GM23338 (cell line): ENCODE measurements around the gene SH3RF2. TPM values are rescaled to one million over a fixed set of nuclear protein-coding genes. Genes with fewer than 3 reads are reported as not detected.

Experiments used
- ATAC-seq: fragments of 200-7000 bp; cut with Tn5 transposase; 3 replicates; pipeline ENCODE4 v1.9.1; 2020
- DNase-seq: peaks from one replicate; pipeline ENCODE4 v3.0.0-alpha.2; 2015; ENCODE audit warnings: low spot score
- H2AFZ ChIP-seq: fragments of 200-600 bp; sonication (generic); 2 replicates; pipeline ENCODE4 v1.8.0; 2016; ENCODE audit warnings: antibody characterized with exemption, mild to moderate bottlenecking, moderate library complexity
- H3F3A ChIP-seq: fragments of 200-600 bp; sonication (generic); replicated peaks from 2 replicates; pipeline ENCODE4 v1.8.0; 2017; ENCODE audit warnings: antibody characterized with exemption, mixed run types, low read depth
- H3K27ac ChIP-seq: fragments of 200-600 bp; sonication (generic); 2 replicates; pipeline ENCODE4 v1.6.1; 2016; ENCODE audit warnings: low read depth
- H3K27me3 ChIP-seq: fragments of 200-600 bp; sonication (generic); 2 replicates; pipeline ENCODE4 v1.8.0; 2016; ENCODE audit warnings: mild to moderate bottlenecking, mixed run types, moderate library complexity; ENCODE audit not compliant: insufficient read depth
- H3K36me3 ChIP-seq: fragments of 200-600 bp; sonication (generic); 2 replicates; pipeline ENCODE4 v1.8.0; 2016; ENCODE audit warnings: mild to moderate bottlenecking; ENCODE audit not compliant: insufficient read depth
- H3K4me1 ChIP-seq: fragments of 200-600 bp; sonication (generic); 2 replicates; pipeline ENCODE4 v1.8.0; 2016; ENCODE audit warnings: mild to moderate bottlenecking, moderate library complexity; ENCODE audit not compliant: insufficient read depth
- H3K4me2 ChIP-seq: fragments of 200-600 bp; sonication (generic); 2 replicates; pipeline ENCODE4 v1.7.1; 2017; ENCODE audit warnings: mixed run types
- H3K4me3 ChIP-seq: fragments of 200-600 bp; sonication (generic); 2 replicates; pipeline ENCODE4 v1.6.1; 2016; ENCODE audit warnings: mixed run types
- H3K79me2 ChIP-seq: fragments of 200-600 bp; sonication (generic); replicated peaks from 2 replicates; pipeline ENCODE4 v1.8.0; 2017; ENCODE audit warnings: mild to moderate bottlenecking; ENCODE audit not compliant: insufficient read depth
- H3K9me2 ChIP-seq: fragments of 200-600 bp; sonication (generic); 2 replicates; pipeline ENCODE4 v1.8.0; 2017; ENCODE audit not compliant: insufficient read depth
- H4K20me1 ChIP-seq: fragments of 200-600 bp; sonication (generic); replicated peaks from 2 replicates; pipeline ENCODE4 v1.8.0; 2017; ENCODE audit warnings: mild to moderate bottlenecking; ENCODE audit not compliant: insufficient read depth
- H3K27ac Mint-ChIP-seq: 2 replicates; pipeline ENCODE4 v1.8.0; 2020; ENCODE audit warnings: inconsistent platforms, mild to moderate bottlenecking, moderate library complexity, mixed read lengths
- H3K27me3 Mint-ChIP-seq: 3 replicates; pipeline ENCODE4 v1.8.0; 2022; ENCODE audit warnings: low read depth, mild to moderate bottlenecking, moderate library complexity, mixed read lengths, inconsistent platforms; ENCODE audit not compliant: insufficient read depth, poor library complexity
- H3K36me3 Mint-ChIP-seq: 3 replicates; pipeline ENCODE4 v1.8.0; 2021; ENCODE audit warnings: low read depth, mild to moderate bottlenecking, inconsistent platforms, moderate library complexity, mixed read lengths
- H3K4me1 Mint-ChIP-seq: 3 replicates; pipeline ENCODE4 v1.8.0; 2020; ENCODE audit warnings: mild to moderate bottlenecking, inconsistent platforms, mixed read lengths
- H3K4me3 Mint-ChIP-seq: 3 replicates; pipeline ENCODE4 v1.8.0; 2021; ENCODE audit warnings: moderate library complexity, mild to moderate bottlenecking, inconsistent platforms, mixed read lengths
- H3K9me3 Mint-ChIP-seq: 3 replicates; pipeline ENCODE4 v1.8.0; 2020; ENCODE audit warnings: moderate library complexity, mild to moderate bottlenecking, inconsistent platforms, mixed read lengths
- CREB1 ChIP-seq: fragments of 250-450 bp; sonication (Bioruptor Pico); IDR thresholded peaks from 2 replicates; pipeline ENCODE4 v1.5.0; 2020; ENCODE audit warnings: low read depth, mild to moderate bottlenecking, moderate library complexity
- EZH2phosphoT487 ChIP-seq: fragments of 200-600 bp; sonication (generic); IDR thresholded peaks from one replicate; pipeline ENCODE4 v1.8.1; 2018; ENCODE audit warnings: antibody characterized with exemption; ENCODE audit not compliant: unreplicated experiment
- JUNB ChIP-seq: IDR thresholded peaks from one replicate; pipeline ENCODE4 v1.6.1; 2016; ENCODE audit warnings: antibody characterized with exemption; ENCODE audit not compliant: unreplicated experiment
- NANOG ChIP-seq: IDR thresholded peaks from 2 replicates; pipeline ENCODE4 v1.6.1; 2016; ENCODE audit warnings: antibody characterized with exemption, borderline replicate concordance
- POLR2AphosphoS5 ChIP-seq: IDR thresholded peaks from 2 replicates; pipeline ENCODE4 v1.6.1; 2016; ENCODE audit warnings: antibody characterized with exemption, low read depth
- STAT1 ChIP-seq: IDR thresholded peaks from one replicate; pipeline ENCODE4 v1.6.1; 2016; ENCODE audit warnings: antibody characterized with exemption; ENCODE audit not compliant: unreplicated experiment
- ZNF114 ChIP-seq: fragments of 250-450 bp; sonication (Bioruptor Pico); IDR thresholded peaks from 2 replicates; pipeline ENCODE4 v1.5.0; 2020; ENCODE audit warnings: mild to moderate bottlenecking, moderate library complexity
- polyA plus RNA-seq: library from polyadenylated mRNA; unstranded; fragments of >200 nt; fragmentation: Nextera tagmentation; extraction: Ambion mirVana; gene quantifications from 2 replicates; pipeline ENCODE4 v1.2.1, GENCODE V29; 2016
- total RNA-seq: library from RNA; depleted of rRNA; stranded (reverse); fragments of >200 nt; shearing (Covaris generic); gene quantifications from 2 replicates; pipeline ENCODE4 v1.2.3, GENCODE V29; 2014
- TF ChIP-seq, protein P1 (sequence below): fragments of 250-450 bp; sonication (Bioruptor Pico); IDR thresholded peaks from 2 replicates; pipeline ENCODE4 v1.5.0; 2020; ENCODE audit warnings: mild to moderate bottlenecking, moderate library complexity
- TF ChIP-seq, protein P2 (sequence below): IDR thresholded peaks from one replicate; pipeline ENCODE4 v1.6.1; 2018; ENCODE audit warnings: antibody characterized with exemption; ENCODE audit not compliant: unreplicated experiment
- TF ChIP-seq, protein P3 (sequence below): IDR thresholded peaks from 2 replicates; pipeline ENCODE4 v1.6.1; 2016; ENCODE audit warnings: antibody characterized with exemption
- TF ChIP-seq, protein P4 (sequence below), 2 experiments: fragments of 200-600 bp in 1 of 2; sonication (generic) in 1 of 2; conservative IDR thresholded peaks; 2 replicates each; pipeline versions ENCODE4 v1.5.1 to v1.6.1; 2016 to 2017; ENCODE audit warnings: antibody characterized with exemption in 2 of 2, low read depth in 2 of 2, mild to moderate bottlenecking in 2 of 2, moderate library complexity in 1 of 2

SH3RF2 gene
- total and polyA plus RNA-seq, 2 experiments from 2014 or later = 1.7 to 2.4 TPM

DNA sequence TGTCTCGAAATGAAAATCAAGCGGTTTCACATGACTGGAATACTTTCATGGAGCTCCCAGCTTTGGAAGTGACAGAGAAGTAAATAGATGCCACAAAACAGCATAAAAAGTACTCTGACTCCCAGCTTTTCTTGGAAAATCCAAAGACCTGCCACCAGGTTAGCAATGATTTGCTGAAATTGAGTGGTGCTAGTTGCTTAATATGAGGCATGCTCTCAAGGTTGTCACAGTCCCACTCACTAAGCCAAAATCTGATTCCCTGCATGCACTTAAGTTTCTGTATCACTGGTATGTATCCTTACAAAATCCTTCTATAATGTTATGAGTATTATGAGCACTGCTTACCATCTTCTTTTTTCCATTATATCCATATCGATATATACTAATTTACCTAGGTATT, 13.0 kb upstream of the SH3RF2 start:
- H3K27me3 Mint-ChIP-seq = peaks cover 4% of the 10 kb centered on the region
- no peak overlapping the region for H3K4me3 Mint-ChIP-seq
- no peak overlapping the region for H2AFZ ChIP-seq
- no peaks in the 10 kb centered on the region for H3F3A ChIP-seq
- DNase-seq (no peak), ATAC-seq (no peak)
- H3K4me3 ChIP-seq = no peak overlapping the region
- no peak overlapping the region for H3K27ac Mint-ChIP-seq
- no peak overlapping the region for H3K4me2 ChIP-seq
- TF ChIP-seq STAT1 = no peak
- TF ChIP-seq POLR2AphosphoS5 = no peak
- TF ChIP-seq, protein P1, sequence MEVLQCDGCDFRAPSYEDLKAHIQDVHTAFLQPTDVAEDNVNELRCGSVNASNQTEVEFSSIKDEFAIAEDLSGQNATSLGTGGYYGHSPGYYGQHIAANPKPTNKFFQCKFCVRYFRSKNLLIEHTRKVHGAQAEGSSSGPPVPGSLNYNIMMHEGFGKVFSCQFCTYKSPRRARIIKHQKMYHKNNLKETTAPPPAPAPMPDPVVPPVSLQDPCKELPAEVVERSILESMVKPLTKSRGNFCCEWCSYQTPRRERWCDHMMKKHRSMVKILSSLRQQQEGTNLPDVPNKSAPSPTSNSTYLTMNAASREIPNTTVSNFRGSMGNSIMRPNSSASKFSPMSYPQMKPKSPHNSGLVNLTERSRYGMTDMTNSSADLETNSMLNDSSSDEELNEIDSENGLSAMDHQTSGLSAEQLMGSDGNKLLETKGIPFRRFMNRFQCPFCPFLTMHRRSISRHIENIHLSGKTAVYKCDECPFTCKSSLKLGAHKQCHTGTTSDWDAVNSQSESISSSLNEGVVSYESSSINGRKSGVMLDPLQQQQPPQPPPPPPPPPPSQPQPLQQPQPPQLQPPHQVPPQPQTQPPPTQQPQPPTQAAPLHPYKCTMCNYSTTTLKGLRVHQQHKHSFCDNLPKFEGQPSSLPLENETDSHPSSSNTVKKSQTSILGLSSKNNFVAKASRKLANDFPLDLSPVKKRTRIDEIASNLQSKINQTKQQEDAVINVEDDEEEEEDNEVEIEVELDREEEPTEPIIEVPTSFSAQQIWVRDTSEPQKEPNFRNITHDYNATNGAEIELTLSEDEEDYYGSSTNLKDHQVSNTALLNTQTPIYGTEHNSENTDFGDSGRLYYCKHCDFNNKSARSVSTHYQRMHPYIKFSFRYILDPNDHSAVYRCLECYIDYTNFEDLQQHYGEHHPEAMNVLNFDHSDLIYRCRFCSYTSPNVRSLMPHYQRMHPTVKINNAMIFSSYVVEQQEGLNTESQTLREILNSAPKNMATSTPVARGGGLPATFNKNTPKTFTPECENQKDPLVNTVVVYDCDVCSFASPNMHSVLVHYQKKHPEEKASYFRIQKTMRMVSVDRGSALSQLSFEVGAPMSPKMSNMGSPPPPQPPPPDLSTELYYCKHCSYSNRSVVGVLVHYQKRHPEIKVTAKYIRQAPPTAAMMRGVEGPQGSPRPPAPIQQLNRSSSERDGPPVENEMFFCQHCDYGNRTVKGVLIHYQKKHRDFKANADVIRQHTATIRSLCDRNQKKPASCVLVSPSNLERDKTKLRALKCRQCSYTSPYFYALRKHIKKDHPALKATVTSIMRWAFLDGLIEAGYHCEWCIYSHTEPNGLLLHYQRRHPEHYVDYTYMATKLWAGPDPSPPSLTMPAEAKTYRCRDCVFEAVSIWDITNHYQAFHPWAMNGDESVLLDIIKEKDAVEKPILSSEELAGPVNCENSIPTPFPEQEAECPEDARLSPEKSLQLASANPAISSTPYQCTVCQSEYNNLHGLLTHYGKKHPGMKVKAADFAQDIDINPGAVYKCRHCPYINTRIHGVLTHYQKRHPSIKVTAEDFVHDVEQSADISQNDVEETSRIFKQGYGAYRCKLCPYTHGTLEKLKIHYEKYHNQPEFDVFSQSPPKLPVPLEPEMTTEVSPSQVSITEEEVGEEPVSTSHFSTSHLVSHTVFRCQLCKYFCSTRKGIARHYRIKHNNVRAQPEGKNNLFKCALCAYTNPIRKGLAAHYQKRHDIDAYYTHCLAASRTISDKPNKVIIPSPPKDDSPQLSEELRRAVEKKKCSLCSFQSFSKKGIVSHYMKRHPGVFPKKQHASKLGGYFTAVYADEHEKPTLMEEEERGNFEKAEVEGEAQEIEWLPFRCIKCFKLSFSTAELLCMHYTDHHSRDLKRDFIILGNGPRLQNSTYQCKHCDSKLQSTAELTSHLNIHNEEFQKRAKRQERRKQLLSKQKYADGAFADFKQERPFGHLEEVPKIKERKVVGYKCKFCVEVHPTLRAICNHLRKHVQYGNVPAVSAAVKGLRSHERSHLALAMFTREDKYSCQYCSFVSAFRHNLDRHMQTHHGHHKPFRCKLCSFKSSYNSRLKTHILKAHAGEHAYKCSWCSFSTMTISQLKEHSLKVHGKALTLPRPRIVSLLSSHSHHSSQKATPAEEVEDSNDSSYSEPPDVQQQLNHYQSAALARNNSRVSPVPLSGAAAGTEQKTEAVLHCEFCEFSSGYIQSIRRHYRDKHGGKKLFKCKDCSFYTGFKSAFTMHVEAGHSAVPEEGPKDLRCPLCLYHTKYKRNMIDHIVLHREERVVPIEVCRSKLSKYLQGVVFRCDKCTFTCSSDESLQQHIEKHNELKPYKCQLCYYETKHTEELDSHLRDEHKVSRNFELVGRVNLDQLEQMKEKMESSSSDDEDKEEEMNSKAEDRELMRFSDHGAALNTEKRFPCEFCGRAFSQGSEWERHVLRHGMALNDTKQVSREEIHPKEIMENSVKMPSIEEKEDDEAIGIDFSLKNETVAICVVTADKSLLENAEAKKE = no peak
- no peak for TF ChIP-seq NANOG
- TF ChIP-seq, protein P2, sequence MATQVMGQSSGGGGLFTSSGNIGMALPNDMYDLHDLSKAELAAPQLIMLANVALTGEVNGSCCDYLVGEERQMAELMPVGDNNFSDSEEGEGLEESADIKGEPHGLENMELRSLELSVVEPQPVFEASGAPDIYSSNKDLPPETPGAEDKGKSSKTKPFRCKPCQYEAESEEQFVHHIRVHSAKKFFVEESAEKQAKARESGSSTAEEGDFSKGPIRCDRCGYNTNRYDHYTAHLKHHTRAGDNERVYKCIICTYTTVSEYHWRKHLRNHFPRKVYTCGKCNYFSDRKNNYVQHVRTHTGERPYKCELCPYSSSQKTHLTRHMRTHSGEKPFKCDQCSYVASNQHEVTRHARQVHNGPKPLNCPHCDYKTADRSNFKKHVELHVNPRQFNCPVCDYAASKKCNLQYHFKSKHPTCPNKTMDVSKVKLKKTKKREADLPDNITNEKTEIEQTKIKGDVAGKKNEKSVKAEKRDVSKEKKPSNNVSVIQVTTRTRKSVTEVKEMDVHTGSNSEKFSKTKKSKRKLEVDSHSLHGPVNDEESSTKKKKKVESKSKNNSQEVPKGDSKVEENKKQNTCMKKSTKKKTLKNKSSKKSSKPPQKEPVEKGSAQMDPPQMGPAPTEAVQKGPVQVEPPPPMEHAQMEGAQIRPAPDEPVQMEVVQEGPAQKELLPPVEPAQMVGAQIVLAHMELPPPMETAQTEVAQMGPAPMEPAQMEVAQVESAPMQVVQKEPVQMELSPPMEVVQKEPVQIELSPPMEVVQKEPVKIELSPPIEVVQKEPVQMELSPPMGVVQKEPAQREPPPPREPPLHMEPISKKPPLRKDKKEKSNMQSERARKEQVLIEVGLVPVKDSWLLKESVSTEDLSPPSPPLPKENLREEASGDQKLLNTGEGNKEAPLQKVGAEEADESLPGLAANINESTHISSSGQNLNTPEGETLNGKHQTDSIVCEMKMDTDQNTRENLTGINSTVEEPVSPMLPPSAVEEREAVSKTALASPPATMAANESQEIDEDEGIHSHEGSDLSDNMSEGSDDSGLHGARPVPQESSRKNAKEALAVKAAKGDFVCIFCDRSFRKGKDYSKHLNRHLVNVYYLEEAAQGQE = no peak
- TF ChIP-seq, protein P3, sequence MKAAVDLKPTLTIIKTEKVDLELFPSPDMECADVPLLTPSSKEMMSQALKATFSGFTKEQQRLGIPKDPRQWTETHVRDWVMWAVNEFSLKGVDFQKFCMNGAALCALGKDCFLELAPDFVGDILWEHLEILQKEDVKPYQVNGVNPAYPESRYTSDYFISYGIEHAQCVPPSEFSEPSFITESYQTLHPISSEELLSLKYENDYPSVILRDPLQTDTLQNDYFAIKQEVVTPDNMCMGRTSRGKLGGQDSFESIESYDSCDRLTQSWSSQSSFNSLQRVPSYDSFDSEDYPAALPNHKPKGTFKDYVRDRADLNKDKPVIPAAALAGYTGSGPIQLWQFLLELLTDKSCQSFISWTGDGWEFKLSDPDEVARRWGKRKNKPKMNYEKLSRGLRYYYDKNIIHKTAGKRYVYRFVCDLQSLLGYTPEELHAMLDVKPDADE = no peak
- no peak for TF ChIP-seq ZNF114 (CRISPR knock-in tag)
- no peak for TF ChIP-seq CREB1 (CRISPR knock-in tag)
- TF ChIP-seq EZH2phosphoT487 = no peak
- TF ChIP-seq JUNB = no peak
- TF ChIP-seq, protein P4, sequence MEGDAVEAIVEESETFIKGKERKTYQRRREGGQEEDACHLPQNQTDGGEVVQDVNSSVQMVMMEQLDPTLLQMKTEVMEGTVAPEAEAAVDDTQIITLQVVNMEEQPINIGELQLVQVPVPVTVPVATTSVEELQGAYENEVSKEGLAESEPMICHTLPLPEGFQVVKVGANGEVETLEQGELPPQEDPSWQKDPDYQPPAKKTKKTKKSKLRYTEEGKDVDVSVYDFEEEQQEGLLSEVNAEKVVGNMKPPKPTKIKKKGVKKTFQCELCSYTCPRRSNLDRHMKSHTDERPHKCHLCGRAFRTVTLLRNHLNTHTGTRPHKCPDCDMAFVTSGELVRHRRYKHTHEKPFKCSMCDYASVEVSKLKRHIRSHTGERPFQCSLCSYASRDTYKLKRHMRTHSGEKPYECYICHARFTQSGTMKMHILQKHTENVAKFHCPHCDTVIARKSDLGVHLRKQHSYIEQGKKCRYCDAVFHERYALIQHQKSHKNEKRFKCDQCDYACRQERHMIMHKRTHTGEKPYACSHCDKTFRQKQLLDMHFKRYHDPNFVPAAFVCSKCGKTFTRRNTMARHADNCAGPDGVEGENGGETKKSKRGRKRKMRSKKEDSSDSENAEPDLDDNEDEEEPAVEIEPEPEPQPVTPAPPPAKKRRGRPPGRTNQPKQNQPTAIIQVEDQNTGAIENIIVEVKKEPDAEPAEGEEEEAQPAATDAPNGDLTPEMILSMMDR (conservative IDR thresholded peaks at IDR 0.05; ENCODE audit: low read depth in 2 of 2) = no peak
- no peaks in the 10 kb centered on the region for H4K20me1 ChIP-seq
- no peaks in the 10 kb centered on the region for H3K79me2 ChIP-seq
- H3K9me3 Mint-ChIP-seq = no peaks in the 10 kb centered on the region
- H3K36me3 Mint-ChIP-seq = no peaks in the 10 kb centered on the region
- peaks cover 22% of the 10 kb centered on the region for H3K4me1 Mint-ChIP-seq
- H3K9me2 ChIP-seq = peaks cover 6% of the 10 kb centered on the region; the same call in 1 of the 2 replicates
- H3K27me3 ChIP-seq = no peaks in the 10 kb centered on the region
- no peak overlapping the region for H3K27ac ChIP-seq
- no peaks in the 10 kb centered on the region for H3K36me3 ChIP-seq
- peaks cover 13% of the 10 kb centered on the region for H3K4me1 ChIP-seq
